HG03558 (cell line): ENCODE results near the gene LMAN1L.

Experiments
- ATAC-seq: cut with Tn5 transposase; IDR thresholded peaks from one replicate; pipeline ENCODE4 v1.9.1; 2021; ENCODE audit warnings: moderate number of reproducible peaks; ENCODE audit not compliant: unreplicated experiment; ENCODE audit errors: extremely low read depth

LMAN1L gene

GRCh38 chr15:74812533-74812932, at the start of gene LMAN1L:
Gene LMAN1L, plus strand, starts transcription at chr15:74812835. Its CDS starts 20 bp downstream, at chr15:74812855.
- ATAC-seq: no peak

DNA sequence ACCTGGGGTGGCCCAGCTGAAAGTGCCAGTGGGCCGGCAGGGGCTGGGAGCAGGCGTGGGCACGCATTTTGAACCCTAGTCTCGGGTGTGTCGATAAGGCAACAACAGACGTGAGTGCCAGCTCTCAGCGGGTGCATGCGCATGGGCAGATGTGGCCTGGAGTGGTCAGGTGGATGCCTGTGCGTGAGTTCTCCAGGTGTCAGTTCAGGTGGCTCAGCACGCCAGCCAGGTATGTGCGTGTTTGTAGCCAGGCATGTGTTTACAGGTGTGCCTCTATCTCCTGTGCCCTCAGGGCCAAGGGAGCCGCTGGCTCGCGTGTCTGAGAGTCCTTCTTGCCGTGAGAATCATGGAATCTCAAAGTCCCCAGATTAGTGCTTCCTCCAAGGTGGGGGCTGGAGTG, 49.2 kb upstream of the LMAN1L start:
- ATAC-seq: no peak

- no peak for ATAC-seq
Measured at GRCh38 chr15:74767167-74768098, 45.2 kb upstream of the LMAN1L start.

- ATAC-seq: no peak
Measured at GRCh38 chr15:74768099-74768770, 44.4 kb upstream of the LMAN1L start.

GRCh38 chr15:74768771-74769342, 43.8 kb upstream of the LMAN1L start:
- ATAC-seq: no peak

GRCh38 chr15:74769463-74770025, 43.1 kb upstream of the LMAN1L start:
- no peak for ATAC-seq

- no peak for ATAC-seq
Measured at GRCh38 chr15:74770211-74770903, 42.3 kb upstream of the LMAN1L start.

GRCh38 chr15:74773329-74773728, 39.3 kb upstream of the LMAN1L start:
- no peak for ATAC-seq

- no peak for ATAC-seq
Measured at GRCh38 chr15:74773731-74774252, 38.8 kb upstream of the LMAN1L start.

GRCh38 chr15:74775132-74775562, 37.5 kb upstream of the LMAN1L start:
- no peak for ATAC-seq

- no peak for ATAC-seq
Measured at GRCh38 chr15:74775894-74776293, 36.7 kb upstream of the LMAN1L start.

- no peak for ATAC-seq
Measured at GRCh38 chr15:74776821-74777768, 35.5 kb upstream of the LMAN1L start.

DNA sequence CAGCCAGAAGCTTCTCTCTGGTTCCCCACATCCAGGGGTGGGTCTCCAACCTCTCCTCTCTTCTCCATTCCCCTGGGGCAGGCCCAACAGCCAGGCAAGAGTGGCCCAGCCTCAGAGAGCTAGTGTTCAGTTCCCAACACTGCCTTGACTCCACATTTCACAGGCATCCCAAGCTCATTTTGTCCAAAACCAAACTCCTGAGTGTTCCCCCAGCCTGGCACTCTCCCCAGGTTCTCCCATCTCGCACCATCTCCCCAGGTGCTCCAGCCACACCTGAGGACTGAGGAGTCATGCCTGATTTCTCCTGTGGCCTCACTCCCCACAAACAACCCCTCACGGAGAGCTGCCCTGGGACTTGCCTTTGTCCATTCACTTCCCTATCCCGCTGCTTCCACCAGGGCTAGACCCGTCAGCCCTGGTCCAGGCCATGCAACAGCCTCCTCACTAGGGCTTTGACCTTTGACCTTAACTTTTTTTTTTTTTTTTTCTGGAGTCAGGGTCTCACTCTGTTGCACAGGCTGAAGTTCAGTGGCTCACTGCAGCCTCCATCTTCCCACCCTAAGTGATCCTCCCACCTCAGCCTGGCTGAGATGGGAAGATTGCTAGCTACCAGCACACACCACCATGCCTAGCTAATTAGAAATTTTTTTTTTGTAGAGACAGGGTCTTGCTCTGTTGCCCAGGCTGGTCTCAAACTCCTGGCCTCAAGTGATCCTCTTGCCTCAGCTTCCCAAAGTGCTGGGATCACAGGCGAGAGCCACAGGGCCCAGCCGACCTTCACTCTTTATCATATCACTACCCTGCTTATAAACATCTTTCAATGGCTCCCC, 34.7 kb upstream of the LMAN1L start:
- ATAC-seq: no peak

DNA sequence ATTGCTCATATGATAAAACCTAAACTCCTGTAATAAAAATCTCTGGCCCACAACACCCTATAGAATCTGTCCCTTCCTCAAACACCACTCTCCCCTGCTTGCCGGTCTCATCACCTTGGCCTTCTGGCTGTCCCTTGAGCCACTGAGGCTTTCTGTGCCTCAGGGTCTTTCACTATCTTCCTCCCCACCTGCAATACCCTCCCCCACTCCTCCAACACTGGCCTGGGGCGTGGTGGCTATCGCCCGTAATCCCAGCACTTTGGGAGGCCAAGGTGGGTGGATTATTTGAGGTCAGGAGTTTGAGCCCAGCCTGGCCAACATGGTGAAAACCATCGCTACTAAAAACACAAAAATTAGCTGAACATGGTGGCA, 34.0 kb upstream of the LMAN1L start:
- no peak for ATAC-seq

DNA sequence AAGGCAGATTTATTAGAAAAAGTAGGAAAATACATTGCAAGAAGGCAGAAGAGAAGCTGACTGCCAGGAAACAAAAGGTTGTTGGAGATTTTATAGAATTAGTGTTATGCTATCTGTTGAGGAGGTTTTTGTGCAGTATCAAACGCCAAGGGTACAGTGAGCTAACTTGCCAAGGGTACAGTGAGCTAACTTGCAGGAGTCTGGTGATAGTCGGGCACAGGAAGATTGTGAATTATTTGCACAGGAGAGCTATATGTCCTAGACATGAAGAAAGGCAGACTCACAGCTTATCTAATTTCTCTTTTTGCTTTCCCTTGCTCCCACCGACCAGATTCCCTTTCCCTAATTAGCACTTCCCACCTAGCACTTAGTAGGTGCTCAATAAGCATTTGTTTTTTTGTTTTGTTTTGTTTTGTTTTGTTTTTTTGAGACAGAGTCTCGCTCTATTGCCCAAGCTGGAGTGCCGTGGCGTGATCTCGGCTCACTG, 33.4 kb upstream of the LMAN1L start:
- no peak for ATAC-seq

- ATAC-seq: no peak
Measured at GRCh38 chr15:74780523-74781430, 31.9 kb upstream of the LMAN1L start.
